Stimulated activated naive CD8-positive, alpha-beta T cell treated with anti-CD3 and anti-CD28 coated beads, Interleukin-15, amount 100 ng/mL, for 72 hours (primary cell): ENCODE results near the gene ZNF629.

Experiments
- ATAC-seq: fragments of 150-1000 bp; cut with Tn5 transposase; 2 replicates; pipeline ENCODE4 v1.10.0; 2021; ENCODE audit warnings: mild to moderate bottlenecking, moderate library complexity
- DNase-seq, 2 donors: peaks; one replicate each; pipeline ENCODE4 v3.0.0; 2021 to 2022
- H3K27ac Mint-ChIP-seq, 2 donors: one replicate each; pipeline ENCODE4 v1.8.0; 2022; ENCODE audit warnings: mild to moderate bottlenecking in 2 of 2, mixed read lengths in 2 of 2, moderate library complexity in 2 of 2
- H3K27me3 Mint-ChIP-seq: one replicate; pipeline ENCODE4 v1.8.0; 2022; ENCODE audit warnings: mixed read lengths
- H3K4me1 Mint-ChIP-seq: one replicate; pipeline ENCODE4 v1.8.0; 2022; ENCODE audit warnings: mild to moderate bottlenecking, mixed read lengths
- H3K4me3 Mint-ChIP-seq, 2 donors: one replicate each; pipeline ENCODE4 v1.8.0; 2022; ENCODE audit warnings: mild to moderate bottlenecking in 2 of 2, mixed read lengths in 2 of 2, moderate library complexity in 1 of 2
- H3K9me3 Mint-ChIP-seq, 2 donors: one replicate each; pipeline ENCODE4 v1.8.0; 2022; ENCODE audit warnings: mixed read lengths in 2 of 2

The ZNF629 gene

GRCh38 chr16:30797670-30798309 lies 10.8 kb upstream of the ZNF629 start:
- Mint-ChIP-seq H3K9me3 (no peaks in the 10 kb centered on the region), H3K4me1 (peaks cover 2% of the 10 kb centered on the region), H3K4me3 (no peak overlapping the region), H3K27me3 (no peaks in the 10 kb centered on the region), H3K27ac (no peak overlapping the region)
- no peak for DNase-seq
- ATAC-seq, result peak; percentile 59

GRCh38 chr16:30794634-30795033 lies 7.6 kb upstream of the ZNF629 start:
- ATAC-seq (no peak), DNase-seq (no peak)
- H3K4me3 Mint-ChIP-seq, result no peak overlapping the region
- H3K27ac Mint-ChIP-seq, result no peak overlapping the region
- no peaks in the 10 kb centered on the region for H3K4me1 Mint-ChIP-seq
- H3K27me3 Mint-ChIP-seq, result no peaks in the 10 kb centered on the region
- H3K9me3 Mint-ChIP-seq, result no peaks in the 10 kb centered on the region

GRCh38 chr16:30793508-30794069 lies 6.6 kb upstream of the ZNF629 start:
- no peak overlapping the region for H3K4me3 Mint-ChIP-seq
- DNase-seq, result no peak
- ATAC-seq, result no peak
- H3K9me3 Mint-ChIP-seq, result no peaks in the 10 kb centered on the region
- H3K4me1 Mint-ChIP-seq, result no peaks in the 10 kb centered on the region
- no peak overlapping the region for H3K27ac Mint-ChIP-seq
- H3K27me3 Mint-ChIP-seq, result no peaks in the 10 kb centered on the region

GRCh38 chr16:30787613-30788378 lies 791 bp upstream of the ZNF629 start:
- peak overlapping the region in 1 of 2 donors; percentile 95 for H3K27ac Mint-ChIP-seq
- H3K27me3 Mint-ChIP-seq, result no peaks in the 10 kb centered on the region
- peak overlapping the region; percentile 95 to 98 for H3K4me3 Mint-ChIP-seq
- DNase-seq (no peak), ATAC-seq (no peak)
- no peaks in the 10 kb centered on the region for H3K9me3 Mint-ChIP-seq
- peaks cover 30% of the 10 kb centered on the region for H3K4me1 Mint-ChIP-seq

- peak; percentile 73 for ATAC-seq
- no peaks in the 10 kb centered on the region for H3K9me3 Mint-ChIP-seq
- peak in 1 of 2 donors; percentile 26 for DNase-seq
- no peaks in the 10 kb centered on the region for H3K27me3 Mint-ChIP-seq
- H3K4me1 Mint-ChIP-seq, result peaks cover 30% of the 10 kb centered on the region
- peak overlapping the region; percentile 95 to 98 for H3K4me3 Mint-ChIP-seq
- peak overlapping the region in 1 of 2 donors; percentile 31 for H3K27ac Mint-ChIP-seq
Observed at GRCh38 chr16:30786115-30786935, 680 bp downstream of the ZNF629 start.

- Mint-ChIP-seq H3K27me3 (no peaks in the 10 kb centered on the region), H3K27ac (peak overlapping the region; percentile 31 to 85), H3K4me1 (peaks cover 30% of the 10 kb centered on the region), H3K4me3 (peak overlapping the region; percentile 95 to 98), H3K9me3 (no peaks in the 10 kb centered on the region)
- ATAC-seq (no peak), DNase-seq (no peak)
Observed at GRCh38 chr16:30785126-30786106, 1.6 kb downstream of the ZNF629 start.

- no peak for DNase-seq
- Mint-ChIP-seq H3K9me3 (no peaks in the 10 kb centered on the region), H3K4me1 (peaks cover 30% of the 10 kb centered on the region), H3K4me3 (no peak overlapping the region), H3K27me3 (no peaks in the 10 kb centered on the region), H3K27ac (no peak overlapping the region)
- ATAC-seq, result no peak
Observed at GRCh38 chr16:30784215-30784614, 2.8 kb downstream of the ZNF629 start.

GRCh38 chr16:30783280-30784109 lies 3.5 kb downstream of the ZNF629 start:
- no peaks in the 10 kb centered on the region for H3K27me3 Mint-ChIP-seq
- no peak overlapping the region for H3K4me3 Mint-ChIP-seq
- H3K9me3 Mint-ChIP-seq, result no peaks in the 10 kb centered on the region
- peaks cover 38% of the 10 kb centered on the region for H3K4me1 Mint-ChIP-seq
- DNase-seq (no peak), ATAC-seq (no peak)
- H3K27ac Mint-ChIP-seq, result no peak overlapping the region

GRCh38 chr16:30782486-30783279 lies 4.3 kb downstream of the ZNF629 start:
- ATAC-seq, result no peak
- no peak overlapping the region for H3K27ac Mint-ChIP-seq
- H3K9me3 Mint-ChIP-seq, result no peaks in the 10 kb centered on the region
- DNase-seq, result no peak
- H3K4me1 Mint-ChIP-seq, result peaks cover 37% of the 10 kb centered on the region
- H3K27me3 Mint-ChIP-seq, result no peaks in the 10 kb centered on the region
- no peak overlapping the region for H3K4me3 Mint-ChIP-seq

GRCh38 chr16:30780549-30780948 lies 6.5 kb downstream of the ZNF629 start:
- Mint-ChIP-seq H3K4me1 (peaks cover 33% of the 10 kb centered on the region), H3K4me3 (no peak overlapping the region), H3K27ac (no peak overlapping the region), H3K27me3 (no peaks in the 10 kb centered on the region), H3K9me3 (no peaks in the 10 kb centered on the region)
- no peak for ATAC-seq
- no peak for DNase-seq

GRCh38 chr16:30780021-30780420 lies 7.0 kb downstream of the ZNF629 start:
- ATAC-seq, result no peak
- no peaks in the 10 kb centered on the region for H3K27me3 Mint-ChIP-seq
- H3K4me1 Mint-ChIP-seq, result peaks cover 31% of the 10 kb centered on the region
- peak overlapping the region in 1 of 2 donors; percentile 76 for H3K27ac Mint-ChIP-seq
- H3K4me3 Mint-ChIP-seq, result no peak overlapping the region
- no peak for DNase-seq
- H3K9me3 Mint-ChIP-seq, result no peaks in the 10 kb centered on the region

GRCh38 chr16:30779596-30779995 lies 7.4 kb downstream of the ZNF629 start:
- DNase-seq, result no peak
- Mint-ChIP-seq H3K4me3 (no peak overlapping the region), H3K27me3 (no peaks in the 10 kb centered on the region), H3K27ac (no peak overlapping the region), H3K9me3 (no peaks in the 10 kb centered on the region), H3K4me1 (peaks cover 31% of the 10 kb centered on the region)
- no peak for ATAC-seq

GRCh38 chr16:30778549-30779244 lies 8.3 kb downstream of the ZNF629 start:
- no peaks in the 10 kb centered on the region for H3K9me3 Mint-ChIP-seq
- no peak for DNase-seq
- ATAC-seq, result no peak
- peak overlapping the region in 1 of 2 donors; percentile 77 for H3K27ac Mint-ChIP-seq
- H3K27me3 Mint-ChIP-seq, result no peaks in the 10 kb centered on the region
- no peak overlapping the region for H3K4me3 Mint-ChIP-seq
- peaks cover 35% of the 10 kb centered on the region for H3K4me1 Mint-ChIP-seq
